HG03066 (cell line): ENCODE measurements around the gene ST7L.

Experiments used
- ATAC-seq: cut with Tn5 transposase; IDR thresholded peaks from one replicate; pipeline ENCODE4 v1.9.1; 2021; ENCODE audit warnings: low read depth; ENCODE audit not compliant: unreplicated experiment

Gene ST7L

DNA sequence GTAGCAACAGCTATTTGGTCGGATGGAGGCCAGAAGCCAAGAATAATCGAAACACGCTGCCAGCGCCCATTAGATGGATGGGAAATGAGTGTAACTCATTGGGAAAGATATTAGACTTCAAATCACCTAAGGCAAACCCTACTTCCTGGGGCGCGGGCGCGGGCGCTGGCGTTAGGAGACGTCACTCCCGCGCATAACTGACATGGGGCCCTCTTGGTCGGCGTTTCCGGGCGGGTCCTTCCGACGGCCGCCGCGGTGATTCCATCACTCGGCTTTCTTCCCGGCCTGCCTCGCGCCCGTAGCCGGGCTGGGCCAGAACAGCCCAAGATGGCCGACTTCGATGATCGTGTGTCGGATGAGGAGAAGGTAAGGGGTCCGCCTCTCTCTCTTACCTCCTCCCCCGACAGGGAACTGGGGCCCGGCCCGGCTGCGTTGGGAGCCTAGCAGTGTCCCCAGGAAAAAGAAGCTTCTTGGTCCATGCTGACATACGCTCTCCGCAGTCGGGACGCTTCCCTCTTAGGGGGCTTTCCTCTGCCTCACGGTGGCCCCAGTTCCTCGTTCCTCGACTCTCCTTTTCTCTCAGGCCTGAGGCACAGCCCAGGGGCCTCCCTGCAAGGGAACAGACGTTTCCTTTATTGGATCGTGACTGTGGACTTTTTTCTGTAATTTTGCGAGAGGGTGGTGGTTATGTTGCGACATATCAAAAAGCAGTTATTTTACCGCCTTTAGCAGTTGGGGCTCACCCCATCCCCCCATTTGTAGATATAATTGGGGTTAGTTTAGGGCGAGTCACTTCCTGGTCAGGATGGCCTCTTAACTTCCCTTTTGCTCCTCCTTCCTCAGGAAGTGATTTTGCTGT, 806 bp upstream of the ST7L start, which contains the start of gene CAPZA1:
TSS of gene CAPZA1 (plus strand) at position 315 of the 859 bp plus-strand sequence. CDS start at position 328, 13 bp downstream.
- ATAC-seq, result peak; percentile 83

DNA sequence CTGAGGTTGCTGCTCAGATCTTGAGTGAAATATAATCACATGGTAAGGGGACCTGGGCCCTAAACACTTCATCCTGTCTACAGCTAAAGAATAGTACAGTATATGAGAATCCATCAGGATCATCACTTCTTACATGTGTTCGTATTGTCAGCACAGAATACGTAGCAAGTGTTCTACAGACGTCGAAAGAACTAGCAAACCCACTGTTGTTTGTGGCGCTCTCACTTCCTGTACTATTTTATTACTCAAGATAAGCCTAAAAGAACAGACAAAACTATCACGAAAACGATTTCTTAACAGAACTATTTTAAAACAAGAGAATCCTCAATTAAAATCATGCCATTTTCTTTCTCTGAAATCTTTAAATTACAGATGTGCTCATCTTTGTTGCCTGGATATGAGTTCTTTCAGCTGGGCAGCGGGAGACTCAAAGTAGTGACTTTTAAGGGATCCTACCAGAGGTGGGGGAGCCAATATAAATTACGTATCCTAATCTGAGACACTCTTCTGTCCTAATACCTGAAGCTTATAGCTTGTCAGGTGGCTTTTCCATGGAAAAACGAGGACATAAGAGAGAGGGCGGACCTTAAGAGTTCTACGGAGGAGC, 724 bp downstream of the ST7L start:
- no peak for ATAC-seq

- no peak for ATAC-seq
Measured at GRCh38 chr1:112614460-112615065, 4.4 kb downstream of the ST7L start.

DNA sequence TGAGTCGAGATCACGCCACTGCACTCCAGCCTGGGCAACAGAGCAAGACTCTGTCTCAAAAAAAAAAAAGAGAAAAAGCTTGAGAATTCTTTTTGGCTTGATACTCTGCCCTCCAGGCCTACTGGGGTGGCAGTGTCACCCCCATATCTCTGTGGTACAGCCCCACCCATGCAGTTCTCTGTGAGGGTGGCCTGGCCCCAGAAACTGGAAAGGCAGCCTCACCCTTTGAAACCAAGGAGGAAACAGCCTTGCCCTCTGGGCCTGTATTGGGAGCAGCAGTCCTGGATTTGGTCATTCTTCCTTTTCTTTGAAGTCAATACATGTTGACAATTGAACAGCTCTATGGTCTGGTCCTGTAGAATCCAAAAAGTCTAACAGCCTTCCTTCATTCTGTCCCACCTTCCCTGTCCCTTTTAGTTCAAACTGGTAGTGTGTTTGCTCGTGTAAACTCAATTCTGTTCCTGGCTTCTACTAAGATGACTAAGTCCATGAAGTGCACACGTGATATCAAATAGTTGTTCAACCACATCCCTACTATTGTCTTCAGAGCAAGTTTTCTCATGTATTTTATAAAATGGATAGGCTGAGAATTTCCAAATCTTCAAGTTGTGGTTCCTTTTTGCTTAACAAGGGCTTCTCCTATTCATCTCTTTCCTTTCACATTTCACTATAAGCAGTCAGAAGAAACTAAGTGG, 13.2 kb downstream of the ST7L start:
- no peak for ATAC-seq

DNA sequence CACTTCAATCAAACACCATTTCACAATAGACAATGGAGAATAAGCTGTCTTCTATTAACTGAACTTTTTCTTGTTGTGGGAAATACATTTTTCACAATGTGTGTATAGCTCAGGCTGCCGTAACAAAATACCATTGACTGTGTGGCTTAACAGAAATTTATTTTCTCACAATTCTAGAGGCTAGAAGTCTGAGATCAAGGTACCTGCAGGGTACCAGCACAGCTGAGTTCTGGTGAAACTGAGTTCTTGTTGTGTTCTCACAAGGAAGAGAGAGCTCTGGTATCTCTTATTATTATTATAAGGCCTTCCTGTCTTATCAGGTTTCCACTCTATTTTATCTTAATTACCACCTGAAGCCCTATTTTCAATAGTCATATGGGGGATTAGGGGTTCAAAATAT, 15.4 kb downstream of the ST7L start:
- ATAC-seq, result no peak

GRCh38 chr1:112603012-112603411, 15.9 kb downstream of the ST7L start:
- no peak for ATAC-seq

DNA sequence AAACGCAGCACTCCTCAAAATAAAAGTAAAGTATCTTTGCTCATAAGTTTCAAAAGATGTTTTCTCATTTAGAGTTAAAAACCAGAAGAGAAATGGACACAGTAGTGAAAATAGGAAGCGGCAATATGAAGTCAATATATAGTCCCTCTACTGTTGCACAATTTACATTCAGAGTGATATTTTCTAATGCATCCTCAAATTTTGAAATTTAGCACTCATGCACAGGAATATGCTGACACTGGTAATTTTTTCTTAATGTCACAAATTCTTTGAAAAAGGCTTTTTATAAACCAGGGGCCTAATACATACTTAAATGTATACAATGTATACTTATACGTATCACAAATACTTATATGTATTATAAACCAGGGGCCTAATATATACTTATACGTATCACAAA, 19.5 kb downstream of the ST7L start:
- no peak for ATAC-seq

DNA sequence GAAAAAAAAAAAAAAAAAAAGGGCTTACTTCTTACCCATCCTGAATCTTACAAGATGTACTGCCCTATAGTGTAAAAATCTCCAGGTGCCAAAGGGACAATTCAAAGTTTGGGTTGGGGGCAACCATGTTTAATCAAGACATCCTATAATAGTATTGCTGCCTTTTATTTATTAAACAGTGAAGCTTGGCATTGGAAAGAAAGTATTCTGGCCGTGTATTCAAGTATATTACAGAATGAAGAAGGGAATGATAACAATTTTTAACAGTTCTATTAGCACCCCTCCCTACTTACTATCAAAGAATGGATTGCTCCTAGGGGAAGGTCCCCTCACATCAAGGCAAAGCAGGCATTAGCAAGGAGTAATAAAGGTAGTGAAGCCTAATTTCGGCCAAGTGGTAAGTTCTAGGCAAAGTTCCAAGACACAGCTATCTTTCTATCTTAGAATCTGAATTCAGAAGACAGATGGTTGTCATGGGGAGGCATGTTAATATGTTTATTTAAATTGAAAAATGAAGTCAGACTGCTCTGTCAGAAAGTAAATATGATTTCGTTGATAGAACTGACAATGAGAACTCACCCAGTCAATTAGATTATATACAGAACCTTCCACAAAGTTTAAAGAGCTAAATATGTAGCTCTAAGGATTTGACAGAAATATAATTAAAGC, 24.6 kb downstream of the ST7L start:
- ATAC-seq, result no peak

- ATAC-seq, result no peak
Measured at GRCh38 chr1:112589766-112590165, 29.2 kb downstream of the ST7L start.

GRCh38 chr1:112583366-112583765, 35.6 kb downstream of the ST7L start:
- no peak for ATAC-seq

GRCh38 chr1:112581586-112582192, 37.3 kb downstream of the ST7L start:
- ATAC-seq, result no peak

GRCh38 chr1:112579801-112580510, 39.0 kb downstream of the ST7L start:
- no peak for ATAC-seq

DNA sequence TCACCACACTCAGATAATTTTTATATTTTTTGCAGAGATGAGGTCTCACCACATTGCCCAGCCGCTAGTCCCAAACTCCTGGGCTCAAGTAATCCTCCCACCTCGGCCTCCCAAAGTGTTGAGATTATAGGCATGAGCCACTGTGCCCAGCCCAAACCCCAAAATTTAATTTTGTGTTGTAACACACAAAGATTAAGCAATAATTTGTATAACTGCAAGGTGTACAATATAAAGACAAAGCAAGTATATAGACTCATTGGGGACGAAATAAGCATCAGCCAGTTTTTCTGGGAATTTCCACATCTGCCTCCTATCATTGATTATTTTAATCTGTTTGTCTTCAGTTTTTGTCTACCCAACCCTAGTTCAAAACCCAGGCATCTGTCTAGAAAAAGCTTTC, 42.7 kb downstream of the ST7L start:
- no peak for ATAC-seq

DNA sequence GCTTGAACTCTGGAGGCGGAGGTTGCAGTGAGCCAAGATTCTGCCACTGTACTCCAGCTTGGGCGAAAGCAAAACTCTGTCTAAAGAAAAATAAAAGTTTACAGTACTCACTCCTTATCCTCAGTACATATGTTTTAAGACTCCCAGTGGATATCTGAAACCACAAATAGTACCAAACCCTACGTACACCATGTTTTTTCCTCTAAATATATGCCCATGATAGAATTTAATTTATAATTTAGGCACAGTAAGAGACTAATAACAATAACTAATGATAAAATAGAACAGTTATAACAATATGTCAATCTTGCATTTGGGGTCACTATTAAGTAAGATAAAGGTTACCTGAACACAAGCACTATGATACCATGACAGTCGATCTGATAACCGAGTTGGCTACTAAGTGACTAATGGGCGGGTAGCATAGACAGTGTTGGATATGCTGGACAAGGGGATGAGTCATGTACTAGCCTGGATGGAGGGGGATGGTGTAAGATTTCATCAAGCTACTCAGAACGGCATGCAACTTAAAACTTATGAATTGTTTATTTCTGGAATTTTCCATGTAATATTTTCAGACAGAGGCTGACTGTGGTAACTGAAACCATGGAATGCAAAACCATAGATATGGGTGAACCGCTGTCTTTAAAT, 43.7 kb downstream of the ST7L start:
- no peak for ATAC-seq

GRCh38 chr1:112565800-112566199, 53.1 kb downstream of the ST7L start:
- no peak for ATAC-seq

DNA sequence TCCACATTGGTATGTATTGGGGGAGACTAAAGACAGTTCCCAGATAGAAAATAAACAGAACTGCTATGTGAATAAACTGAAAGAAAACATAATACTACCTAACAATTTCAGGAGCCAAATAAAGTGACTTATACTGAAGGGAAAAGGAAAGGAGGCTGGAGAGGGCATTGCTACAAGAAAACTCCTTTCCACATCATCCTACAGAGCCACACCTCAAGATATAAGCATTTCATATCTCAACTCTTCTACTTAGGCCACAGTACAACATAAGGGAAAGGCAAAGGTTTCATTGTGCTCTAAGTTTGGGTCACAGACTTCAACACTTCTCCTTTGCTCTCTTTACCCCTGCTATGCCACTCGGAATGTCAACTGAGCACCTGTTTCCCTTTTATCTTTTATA, 54.9 kb downstream of the ST7L start:
- ATAC-seq, result no peak

GRCh38 chr1:112563341-112563740, 55.6 kb downstream of the ST7L start:
- ATAC-seq, result no peak

DNA sequence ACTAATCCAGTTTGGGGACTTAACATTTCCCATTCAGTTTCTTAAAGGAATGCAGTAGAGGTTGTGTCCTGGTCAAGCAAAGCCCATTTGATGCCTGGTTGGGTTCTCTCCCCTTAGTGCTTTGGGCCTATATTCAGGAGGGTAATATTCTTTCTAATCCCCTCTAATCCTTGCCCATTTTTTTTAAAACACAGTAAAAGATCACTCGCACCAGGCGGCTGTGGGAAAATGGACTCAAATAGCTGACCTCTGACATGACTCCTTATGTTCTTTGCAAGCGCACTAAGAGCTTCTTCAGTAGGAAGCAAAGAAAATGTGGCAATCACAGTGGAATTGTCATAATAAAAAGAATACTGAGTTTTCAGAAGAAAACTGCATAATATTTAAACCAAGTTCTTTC, 60.3 kb downstream of the ST7L start:
- no peak for ATAC-seq

GRCh38 chr1:112557385-112557784, 61.6 kb downstream of the ST7L start:
- ATAC-seq, result no peak
